ENCODE measurements around the gene PXT1.

DNA sequence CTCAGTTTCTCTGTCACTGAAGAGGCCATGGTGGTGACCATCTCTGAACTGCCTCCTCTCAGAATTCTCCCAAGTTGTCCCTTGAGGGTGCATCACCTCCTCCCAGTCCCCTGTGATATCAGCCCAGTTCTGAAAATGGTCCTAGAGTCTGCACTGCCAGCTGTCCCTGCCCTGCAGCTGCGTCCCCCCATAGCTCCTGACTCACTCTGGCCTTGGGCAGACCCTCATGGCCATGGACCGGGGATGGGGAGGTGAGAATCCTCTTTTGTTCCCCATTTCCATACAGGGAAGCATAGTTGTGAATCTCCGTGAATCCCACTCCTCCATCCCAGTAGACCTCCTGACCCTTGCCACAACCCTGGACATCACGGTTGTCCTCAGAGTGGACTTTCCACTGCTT is 59.7 kb downstream of the PXT1 start:
- TF ChIP-seq, protein P1, sequence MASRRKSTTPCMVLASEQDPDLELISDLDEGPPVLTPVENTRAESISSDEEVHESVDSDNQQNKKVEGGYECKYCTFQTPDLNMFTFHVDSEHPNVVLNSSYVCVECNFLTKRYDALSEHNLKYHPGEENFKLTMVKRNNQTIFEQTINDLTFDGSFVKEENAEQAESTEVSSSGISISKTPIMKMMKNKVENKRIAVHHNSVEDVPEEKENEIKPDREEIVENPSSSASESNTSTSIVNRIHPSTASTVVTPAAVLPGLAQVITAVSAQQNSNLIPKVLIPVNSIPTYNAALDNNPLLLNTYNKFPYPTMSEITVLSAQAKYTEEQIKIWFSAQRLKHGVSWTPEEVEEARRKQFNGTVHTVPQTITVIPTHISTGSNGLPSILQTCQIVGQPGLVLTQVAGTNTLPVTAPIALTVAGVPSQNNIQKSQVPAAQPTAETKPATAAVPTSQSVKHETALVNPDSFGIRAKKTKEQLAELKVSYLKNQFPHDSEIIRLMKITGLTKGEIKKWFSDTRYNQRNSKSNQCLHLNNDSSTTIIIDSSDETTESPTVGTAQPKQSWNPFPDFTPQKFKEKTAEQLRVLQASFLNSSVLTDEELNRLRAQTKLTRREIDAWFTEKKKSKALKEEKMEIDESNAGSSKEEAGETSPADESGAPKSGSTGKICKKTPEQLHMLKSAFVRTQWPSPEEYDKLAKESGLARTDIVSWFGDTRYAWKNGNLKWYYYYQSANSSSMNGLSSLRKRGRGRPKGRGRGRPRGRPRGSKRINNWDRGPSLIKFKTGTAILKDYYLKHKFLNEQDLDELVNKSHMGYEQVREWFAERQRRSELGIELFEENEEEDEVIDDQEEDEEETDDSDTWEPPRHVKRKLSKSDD (conservative IDR thresholded peaks at IDR 0.05; ENCODE audit: low read length): no peak
- TF ChIP-seq BRF1 (IDR thresholded peaks at IDR 0.05; ENCODE audit: borderline replicate concordance, extremely low read depth, insufficient read length): no peak
- TF ChIP-seq ETV6 (IDR thresholded peaks at IDR 0.05; ENCODE audit: borderline replicate concordance in 1 of 2, low read depth in 2 of 2, low read length in 1 of 2): no peak
- TF ChIP-seq ETV6 (CRISPR knock-in tag; IDR thresholded peaks at IDR 0.05; ENCODE audit: borderline replicate concordance): no peak
